GM18499 (cell line): Measurements from ENCODE around the gene KPNB1.

ENCODE experiments used
- ATAC-seq: cut with Tn5 transposase; IDR thresholded peaks from one replicate; pipeline ENCODE4 v1.9.1; 2021; ENCODE audit warnings: moderate number of reproducible peaks; ENCODE audit not compliant: insufficient read depth, unreplicated experiment

KPNB1 gene

DNA sequence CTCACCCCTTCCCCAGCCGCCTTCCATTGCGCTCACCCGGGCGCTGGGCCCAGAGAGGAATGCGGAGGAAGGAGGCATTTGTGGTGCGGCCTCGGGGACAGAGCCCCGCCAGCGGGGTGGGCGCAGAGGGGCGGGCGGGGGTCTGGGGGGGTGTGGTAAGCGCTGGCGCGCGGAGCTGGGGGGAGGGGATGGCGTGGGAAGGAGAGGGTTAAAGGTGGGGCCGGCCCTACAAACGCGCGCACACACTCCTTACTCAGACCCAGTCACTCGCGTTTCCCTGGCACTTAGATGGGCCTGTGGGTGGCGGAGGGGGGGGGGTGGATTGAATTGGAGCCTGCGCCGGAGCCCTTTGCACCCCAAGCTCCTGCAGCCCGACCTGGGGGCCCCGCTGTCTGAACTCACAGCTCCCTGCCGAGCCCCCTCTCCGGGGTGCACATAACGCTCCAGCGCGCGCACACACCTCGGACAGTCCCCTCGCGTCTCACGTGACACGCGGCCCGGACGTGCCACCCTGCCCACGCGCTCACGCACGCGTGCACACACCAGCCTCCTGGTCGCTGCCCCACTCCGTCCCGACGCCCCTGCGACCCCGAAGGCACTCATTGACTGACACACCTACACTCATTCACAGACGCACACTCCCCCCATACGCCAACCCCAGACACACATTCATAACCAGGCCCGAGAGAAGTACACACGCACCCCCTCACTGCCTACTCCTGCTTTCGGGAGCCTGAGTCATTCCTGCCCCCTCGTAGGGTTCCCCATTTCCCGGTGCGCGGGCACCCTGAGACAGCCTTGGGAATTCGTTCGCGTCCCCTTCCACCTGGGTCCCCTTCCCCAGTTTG, 45.1 kb downstream of the KPNB1 start:
- ATAC-seq: no peak

DNA sequence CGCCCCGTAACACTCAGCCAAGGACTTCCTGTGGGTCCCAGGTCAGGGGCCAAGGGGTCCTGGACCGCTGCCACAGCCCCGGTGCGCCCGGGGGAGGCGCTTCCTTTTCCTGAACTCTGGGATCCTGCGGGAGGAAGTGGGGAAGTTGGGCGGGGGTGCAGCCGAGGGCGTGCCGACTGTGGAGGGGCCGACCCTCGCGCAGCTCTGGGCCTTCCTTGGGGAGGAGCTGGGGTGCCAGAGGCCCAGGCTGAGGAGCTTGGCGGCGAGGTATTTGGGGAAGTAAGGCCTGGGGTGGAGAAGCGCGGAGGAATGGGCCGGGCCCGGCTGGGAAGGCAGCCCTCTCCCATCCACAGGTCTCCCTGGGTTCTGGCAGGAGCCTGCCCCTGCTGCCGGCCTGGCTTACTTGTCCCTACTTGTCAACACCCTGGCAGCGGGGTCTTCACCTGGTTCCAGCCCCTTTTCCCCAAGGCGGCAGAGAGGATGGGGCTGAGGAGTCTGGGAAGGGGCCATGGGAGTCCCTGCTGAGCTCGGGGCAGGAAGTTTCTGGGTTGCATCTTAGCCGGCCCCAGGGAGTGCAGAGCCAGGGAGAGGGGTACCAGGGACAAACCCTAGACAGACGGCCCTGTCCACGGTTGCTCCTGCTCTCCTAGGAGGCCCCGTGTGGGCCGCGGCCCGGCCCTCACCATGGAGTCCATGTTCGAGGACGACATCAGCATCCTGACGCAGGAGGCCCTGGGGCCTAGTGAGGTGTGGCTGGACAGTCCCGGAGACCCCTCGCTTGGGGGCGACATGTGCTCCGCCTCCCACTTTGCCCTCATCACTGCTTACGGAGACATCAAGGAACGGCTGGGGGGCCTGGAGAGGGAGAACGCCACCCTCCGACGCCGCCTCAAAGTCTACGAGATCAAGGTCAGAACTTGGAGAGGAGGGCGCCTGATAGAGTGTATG, 46.0 kb downstream of the KPNB1 start:
- ATAC-seq: no peak

DNA sequence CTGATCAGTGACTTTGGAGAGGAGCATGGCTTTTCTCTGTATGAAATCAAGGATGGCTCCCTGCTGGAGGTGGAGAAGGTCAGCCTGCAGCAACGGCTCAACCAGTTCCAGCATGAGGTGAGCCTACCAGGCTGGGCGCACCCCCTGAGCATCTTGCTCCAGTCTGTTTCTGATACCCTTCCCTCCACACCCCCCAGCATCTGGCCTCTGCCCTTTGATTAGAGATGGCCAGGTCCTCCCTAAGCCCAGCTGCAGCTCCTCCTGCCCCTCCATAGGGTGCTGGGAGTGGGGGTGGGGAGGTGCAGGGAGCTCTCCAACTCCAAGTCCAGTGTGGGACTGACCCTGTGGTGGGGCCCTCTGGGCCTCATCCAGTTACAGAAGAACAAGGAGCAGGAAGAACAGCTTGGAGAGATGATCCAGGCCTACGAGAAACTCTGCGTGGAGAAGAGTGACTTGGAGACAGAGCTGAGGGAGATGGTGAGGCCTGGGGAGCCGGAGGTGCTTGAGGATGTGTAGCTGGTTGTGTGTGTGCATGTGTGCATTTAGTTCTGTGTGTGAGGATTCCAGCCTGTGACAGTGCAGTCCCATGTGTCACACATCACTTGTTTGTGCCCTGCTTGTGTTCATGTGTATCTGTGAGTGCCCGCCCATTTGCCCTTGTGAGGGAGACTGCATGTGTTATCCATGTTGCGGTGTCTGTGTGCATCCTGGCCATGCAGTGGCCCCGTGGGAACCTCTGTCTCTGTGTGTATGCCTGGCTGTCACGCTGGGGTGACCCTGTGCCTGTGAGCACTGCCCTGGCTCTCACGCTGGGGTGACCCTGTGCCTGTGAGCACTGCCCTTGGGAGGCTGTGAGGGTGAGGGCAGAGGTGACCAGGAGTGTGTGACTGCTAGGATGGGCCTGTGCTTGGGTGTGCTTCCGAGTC, 47.3 kb downstream of the KPNB1 start:
- no peak for ATAC-seq

DNA sequence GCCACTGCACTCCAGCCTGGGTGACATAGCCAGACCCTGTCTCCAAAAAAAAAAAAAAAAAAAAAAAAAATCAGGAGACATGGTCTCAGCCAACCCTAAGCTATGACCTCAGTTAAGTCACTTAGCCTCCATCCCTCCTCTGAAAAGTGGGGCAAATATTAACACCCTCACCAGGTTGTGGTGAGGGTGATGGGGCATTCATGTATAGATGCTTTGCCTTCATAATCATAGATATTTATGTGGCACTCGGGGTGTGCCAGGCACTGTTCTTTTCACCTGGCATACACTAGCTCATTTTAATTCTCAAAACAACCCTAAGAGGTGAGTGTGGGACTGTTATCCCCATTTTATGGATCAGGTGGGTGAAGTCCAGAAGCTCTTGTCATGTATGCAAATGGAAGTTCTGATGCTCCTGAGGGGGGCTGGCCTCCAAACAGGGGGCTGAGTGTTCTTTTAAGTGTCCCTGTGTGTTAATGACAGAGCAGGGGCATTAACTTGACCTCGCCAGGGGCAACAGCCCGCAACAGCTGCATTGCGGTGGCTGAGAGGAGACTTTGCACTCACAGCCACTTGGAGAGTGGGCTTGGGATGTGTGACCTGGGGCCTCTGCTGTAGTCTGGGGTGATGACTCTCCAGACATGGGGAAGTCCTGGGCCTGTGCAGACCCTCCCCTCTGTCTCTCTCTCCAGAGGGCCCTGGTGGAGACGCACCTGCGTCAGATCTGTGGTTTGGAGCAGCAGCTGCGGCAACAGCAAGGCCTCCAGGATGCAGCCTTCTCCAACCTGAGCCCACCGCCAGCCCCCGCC, 48.4 kb downstream of the KPNB1 start:
- no peak for ATAC-seq

DNA sequence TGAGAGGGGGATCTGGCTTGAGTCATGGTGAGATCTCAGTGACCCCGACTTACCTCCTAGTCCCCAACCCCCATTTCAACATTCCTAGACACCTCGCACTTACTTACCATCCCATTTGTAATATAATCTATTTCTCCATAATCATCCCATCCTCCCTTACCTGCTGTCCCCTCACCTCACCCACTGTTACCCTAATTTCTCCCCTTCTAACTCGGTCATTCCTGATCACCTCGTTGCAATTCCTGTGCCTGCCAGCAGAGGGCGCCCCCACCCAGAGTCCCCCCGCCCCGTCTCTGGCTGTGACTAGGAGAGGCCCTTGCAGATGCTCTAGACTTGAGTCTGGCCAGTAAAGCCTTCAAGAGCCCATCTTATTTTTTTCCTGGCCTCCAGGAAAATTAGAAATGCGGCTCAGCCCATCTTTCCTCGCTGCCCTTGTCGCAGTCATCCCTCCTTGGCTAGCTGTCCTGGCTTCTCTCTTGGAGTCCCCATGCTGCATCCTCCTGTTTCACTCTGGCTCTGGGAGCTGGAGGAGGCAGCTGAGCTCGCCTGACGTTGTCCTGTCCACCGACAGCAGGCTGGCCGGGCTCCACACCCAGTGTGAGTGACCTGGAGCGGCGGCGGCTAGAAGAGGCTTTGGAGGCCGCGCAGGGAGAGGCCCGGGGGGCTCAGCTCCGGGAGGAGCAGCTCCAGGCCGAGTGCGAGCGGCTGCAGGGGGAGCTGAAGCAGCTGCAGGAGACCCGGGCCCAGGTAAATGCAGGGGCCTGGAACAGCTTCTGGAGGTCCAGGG, 49.2 kb downstream of the KPNB1 start:
- ATAC-seq: no peak

DNA sequence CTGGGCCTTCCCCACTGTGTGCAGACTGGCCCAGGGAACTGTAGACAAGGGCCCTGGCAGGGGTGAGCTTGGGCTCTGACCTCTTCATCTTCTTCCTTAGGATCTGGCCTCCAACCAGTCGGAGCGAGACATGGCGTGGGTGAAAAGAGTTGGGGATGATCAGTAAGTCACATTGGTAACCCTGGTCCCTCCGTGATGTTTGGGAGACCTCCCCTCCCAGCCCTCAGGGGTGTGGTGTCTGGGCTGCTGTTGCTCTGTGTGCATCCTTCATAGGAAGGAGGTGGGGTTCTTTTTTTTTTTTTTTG, 49.8 kb downstream of the KPNB1 start:
- ATAC-seq: no peak

DNA sequence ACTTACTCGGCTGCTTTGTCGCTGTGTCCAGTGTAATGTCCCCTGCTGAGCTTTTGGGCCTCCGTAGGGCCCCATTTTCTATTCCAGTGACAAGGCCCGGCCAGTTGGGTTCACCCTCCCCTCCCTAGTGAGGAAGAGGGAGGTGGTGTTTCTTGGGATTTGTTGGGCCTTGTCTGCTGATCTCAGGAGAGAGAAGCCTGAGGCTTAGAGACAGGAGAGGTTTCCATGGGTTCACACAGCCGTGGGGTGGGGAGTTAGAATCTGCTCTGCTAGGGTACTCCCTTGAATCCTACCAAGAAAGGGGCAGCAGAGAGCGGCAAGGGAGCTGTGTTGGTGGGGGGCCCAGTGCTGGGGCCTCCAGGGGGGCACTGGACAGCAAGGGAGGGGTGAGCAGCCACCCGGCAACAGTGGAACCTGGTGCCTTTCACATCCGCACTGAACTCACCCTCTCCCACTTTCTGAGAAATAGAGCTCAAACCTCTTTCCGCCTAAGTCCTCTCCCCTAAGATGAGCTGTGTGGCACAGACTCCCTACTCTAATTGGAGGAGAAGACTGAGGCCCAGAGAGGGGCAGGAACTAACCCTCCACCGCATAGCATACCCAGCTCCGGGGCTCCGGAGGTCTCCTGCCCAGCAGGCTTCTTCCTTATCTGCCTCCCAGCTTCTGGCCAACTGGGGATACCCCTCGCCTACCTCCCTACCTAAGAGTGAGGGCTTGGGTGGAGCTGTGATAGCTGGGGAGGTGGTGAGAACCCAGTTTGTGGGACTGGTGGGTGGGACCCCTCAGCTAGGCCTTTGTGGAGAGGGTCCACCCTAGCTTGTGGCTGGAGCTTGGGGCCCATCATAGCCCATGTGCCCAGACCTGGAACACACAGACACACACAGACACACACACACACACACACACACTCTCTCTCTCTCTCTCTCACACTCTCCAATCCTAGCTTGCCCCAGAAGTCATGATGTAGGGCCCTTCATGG, 51.0 kb downstream of the KPNB1 start:
- no peak for ATAC-seq

DNA sequence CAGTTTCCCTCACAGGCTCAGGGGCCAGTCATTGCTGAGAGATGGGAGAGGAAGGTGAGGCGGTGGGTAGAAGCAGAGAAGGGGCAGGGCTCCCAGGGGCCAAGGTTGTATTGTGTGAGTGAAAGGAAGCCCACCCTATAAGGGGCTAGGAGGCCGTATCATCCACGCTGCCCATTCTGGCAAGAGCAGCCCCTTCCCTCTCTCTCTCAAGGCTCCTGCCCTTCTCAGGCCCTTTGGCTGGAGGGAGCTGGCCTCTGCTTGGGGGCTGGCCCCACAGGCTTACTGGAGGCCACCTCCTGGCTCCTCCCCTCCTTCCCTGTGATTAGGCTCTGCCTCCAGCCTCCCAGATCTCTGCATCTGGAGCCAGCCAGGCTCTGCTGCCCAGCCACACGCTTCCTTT, 51.9 kb downstream of the KPNB1 start:
- no peak for ATAC-seq

DNA sequence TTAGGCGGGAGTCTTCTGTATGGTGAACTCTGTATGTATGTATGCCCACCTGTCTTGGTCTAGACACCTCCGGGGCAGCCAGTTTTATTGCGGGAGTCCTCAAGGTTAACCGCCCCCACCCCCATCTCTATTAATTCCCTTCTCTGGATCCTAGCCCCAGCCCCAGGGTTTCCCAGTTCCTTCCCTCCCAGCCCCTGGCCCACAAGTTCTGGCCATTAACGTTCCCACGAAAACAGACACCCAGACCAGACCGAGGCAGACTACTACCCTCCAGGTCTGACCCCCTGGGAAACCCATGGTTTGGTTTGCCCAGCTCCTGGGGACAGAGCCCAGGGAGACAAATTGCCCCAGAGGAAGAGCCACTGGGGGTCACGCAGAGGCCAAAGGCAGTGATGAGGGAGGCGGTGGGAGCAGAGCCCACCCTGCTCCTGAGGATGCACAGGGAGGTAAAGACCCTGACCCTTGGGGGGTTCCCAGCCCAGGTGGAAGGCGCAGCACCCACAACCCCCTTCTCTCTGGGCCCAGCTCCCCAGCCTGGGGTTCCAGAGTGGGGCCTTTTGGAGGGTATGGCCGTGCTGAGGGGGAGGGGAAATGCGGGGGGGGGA, 52.8 kb downstream of the KPNB1 start:
- no peak for ATAC-seq

DNA sequence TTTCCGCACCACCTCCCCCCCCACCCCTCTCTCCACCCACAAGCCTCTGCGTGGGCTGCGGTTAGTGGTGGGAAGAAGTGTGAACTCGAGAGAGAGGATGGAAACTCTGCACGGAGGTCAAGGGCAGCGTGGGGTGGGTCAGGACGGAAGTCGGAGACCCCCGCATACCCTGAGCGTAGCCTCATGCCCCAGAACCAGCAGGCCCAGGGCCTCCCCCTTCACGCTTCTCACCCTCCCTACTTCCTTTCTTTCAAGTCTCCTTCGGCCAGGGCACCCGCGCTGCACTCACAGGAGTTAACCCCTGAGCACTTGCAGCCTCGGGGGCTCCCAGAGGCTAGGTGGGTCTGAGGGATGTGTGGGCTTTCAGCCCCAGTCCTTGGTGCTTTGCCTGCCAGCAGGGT, 53.5 kb downstream of the KPNB1 start:
- no peak for ATAC-seq

DNA sequence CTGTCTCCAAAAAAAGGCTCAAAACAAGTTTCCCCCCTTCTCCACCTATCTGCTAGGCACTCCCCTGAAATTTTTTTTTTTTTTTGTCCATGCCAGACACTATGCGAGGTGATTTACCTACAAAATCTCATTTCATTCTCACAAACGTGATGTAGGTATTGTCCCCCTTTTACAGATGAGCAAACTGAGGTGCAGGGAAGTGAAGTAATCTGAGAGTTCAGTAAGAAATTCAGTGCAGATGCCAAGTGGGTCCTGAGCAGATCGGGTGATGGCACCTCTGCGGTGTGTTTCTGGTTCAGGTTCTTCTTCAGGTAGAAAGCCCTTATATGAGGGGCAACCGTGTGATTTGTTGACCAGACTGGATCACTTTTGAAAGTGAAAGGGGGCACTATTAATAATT, 54.0 kb downstream of the KPNB1 start:
- ATAC-seq: no peak

DNA sequence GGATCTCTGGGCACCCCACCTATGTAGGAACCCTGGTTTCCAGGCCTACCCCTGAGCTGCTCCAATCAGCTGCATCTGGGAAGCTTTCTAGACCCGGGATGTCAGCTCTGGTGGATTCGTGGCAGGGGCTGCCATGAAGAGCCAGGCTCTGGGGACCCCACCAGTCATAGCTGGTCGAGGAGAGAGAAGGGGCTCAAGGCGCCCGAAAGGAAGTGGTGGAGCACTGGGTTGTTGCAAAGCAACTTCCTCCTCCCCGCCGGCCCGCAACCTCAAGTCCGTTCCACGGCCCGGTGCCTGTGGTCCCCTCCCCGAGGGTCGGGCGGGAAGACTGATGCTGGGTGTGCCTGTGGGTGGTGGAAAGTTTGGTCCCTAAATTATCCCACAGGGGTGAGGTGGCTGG, 54.4 kb downstream of the KPNB1 start:
- ATAC-seq: no peak

DNA sequence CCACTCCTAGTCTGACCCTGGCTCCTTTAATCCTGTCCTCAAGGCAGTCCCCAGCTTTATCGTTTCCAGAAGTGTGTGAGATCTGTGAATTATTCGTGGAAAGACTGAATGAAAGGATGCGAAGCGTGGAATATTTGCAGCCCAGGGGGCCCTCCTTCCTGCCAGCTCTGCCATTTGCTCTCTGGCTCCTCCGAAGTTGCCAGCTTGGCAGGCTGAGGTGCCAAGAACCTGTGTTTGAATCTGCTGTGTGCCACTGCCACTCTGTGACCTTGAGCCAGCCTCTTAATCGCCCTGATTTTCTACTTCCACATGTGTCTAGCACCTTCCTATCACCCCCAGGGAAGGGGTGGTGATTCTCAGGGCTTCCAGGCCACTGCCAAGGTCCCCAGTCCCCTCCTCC, 55.0 kb downstream of the KPNB1 start:
- ATAC-seq: no peak

DNA sequence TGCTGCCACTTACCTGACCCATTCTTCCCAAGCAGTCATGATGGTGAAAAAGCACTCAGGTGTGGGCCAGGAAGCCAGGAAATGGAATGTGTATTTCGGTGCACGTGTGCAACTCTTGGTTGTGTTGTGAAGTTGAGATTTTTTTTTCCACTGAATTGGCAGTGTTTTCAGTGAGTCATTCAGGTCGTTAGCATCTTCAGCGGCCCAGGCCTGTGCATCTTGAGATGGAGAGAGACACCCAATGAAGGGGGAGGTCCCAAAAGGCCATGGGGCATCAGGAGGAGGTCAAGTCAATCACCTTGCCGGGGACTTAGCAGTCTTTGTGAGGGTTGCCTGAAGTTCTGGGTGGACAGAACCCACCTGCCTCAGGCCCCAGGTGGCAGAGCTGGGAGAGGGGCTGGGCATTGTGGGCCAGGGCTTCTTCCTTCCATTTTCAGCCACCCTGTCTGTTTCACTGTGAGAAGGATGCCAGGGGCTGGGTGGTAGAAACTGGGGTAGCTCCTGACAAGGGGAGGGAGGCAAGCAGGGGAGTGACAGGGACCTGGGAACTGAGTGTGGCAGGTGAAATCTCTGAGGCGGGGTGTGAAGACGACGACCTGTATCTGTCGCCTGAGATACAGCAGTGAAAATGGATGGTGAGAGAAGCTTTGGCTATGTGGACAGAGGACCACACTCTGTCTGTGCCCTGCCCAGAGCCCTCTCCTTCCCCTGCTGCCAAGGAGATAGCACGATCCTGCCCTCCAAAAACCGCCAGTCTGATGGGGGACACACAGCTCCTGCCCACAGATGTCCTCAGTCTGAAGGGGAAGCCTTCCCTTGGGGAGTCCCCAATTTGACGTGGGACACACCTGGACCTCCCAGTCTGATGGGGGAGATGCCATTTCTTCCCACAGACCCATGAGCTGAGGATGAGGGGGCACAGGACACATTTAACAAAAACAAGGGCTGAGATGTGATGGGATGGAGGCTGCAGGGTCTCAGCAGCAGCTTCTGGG, 56.1 kb downstream of the KPNB1 start:
- ATAC-seq: no peak

DNA sequence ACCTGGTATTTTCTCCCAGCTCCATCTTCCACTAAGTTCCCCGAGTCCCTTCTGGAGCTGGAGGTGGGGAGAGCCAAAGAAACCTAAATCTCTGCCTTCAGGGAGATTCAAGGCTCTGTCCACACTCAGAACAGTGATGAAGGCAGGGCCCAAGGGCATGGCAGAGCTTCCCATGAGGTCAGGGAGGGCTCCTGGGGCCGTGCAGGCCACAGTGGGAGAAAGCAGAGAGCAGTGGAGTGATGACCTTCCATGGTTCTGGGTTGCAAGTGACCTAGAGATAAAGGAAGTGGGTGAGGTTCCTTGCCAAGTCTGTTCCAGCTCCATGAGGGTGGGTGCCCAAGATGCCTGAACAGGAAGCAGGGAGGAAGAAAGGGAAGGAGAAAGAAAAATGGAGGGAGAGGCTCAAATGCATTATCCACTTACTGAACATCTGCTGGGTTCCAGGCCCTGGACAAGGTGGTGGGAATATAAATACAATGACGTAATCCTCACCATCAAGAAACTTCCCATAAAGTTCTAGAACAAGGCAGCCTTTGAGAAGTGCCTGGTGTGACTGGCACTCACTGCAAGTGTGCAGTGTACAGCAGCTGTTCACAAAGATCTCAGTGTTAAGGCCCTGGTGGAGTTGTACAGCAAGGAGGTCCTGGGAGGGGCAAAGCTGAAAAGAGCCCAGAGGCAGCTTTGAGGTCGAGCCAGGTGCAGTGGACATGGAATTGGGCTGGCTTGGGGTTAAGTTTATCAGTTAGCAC, 57.5 kb downstream of the KPNB1 start:
- no peak for ATAC-seq

DNA sequence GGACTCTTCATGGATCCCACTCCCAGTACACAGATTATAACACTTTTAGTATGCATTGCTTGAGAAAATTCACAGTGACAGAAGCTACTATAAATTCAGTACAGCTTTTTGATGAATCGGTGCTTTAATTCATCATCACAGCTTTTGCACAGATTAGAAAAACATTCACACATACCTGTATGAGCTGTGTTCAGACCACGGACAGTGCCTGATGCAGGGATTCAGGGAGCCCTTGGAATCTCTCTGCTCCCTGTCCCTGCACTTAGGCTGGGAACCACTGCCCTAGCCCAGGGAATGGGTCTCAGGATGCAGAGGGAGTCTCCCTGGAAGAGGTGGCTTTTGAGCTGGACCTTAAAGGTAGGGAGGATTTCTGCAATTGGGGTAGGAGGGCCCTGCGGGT, 58.2 kb downstream of the KPNB1 start:
- ATAC-seq: no peak
